Inflammatory macrophage (primary cell): ENCODE data around the gene AMER2.
"Not testable (repeated sequence)": the region's sequence is repeated elsewhere in the genome, so short reads cannot be mapped to it uniquely, and the experiment has no call there.

Source experiments
- DNase-seq, 2 donors: peaks; one replicate each; pipeline ENCODE4 v3.0.0-alpha.2; 2020 to 2022

The AMER2 gene

GRCh38 chr13:25181597-25181996 is 9.5 kb upstream of the AMER2 start:
- DNase-seq, result no peak

GRCh38 chr13:25180775-25181537 is 8.9 kb upstream of the AMER2 start:
- no peak for DNase-seq

- peak; percentile 2 to 16 for DNase-seq
Observed at GRCh38 chr13:25179832-25180774, 8.0 kb upstream of the AMER2 start.

GRCh38 chr13:25179011-25179410 is 6.9 kb upstream of the AMER2 start:
- peak in 1 of 2 donors; percentile 2 for DNase-seq

GRCh38 chr13:25178070-25178469 is 6.0 kb upstream of the AMER2 start:
- DNase-seq, result no peak

- no peak for DNase-seq
Observed at GRCh38 chr13:25177636-25178035, 5.5 kb upstream of the AMER2 start.

GRCh38 chr13:25177012-25177411 is 4.9 kb upstream of the AMER2 start:
- DNase-seq, result no peak

- DNase-seq, result no peak
Observed at GRCh38 chr13:25175431-25175830, 3.3 kb upstream of the AMER2 start.

- DNase-seq, result no peak
Observed at GRCh38 chr13:25175026-25175425, 2.9 kb upstream of the AMER2 start.

GRCh38 chr13:25174304-25174703 is 2.2 kb upstream of the AMER2 start:
- no peak for DNase-seq

GRCh38 chr13:25172303-25172630 is 179 bp upstream of the AMER2 start:
- no peak for DNase-seq

GRCh38 chr13:25171170-25171516 is 945 bp downstream of the AMER2 start:
- DNase-seq, result no peak

- no peak for DNase-seq
Observed at GRCh38 chr13:25170554-25171111, 1.5 kb downstream of the AMER2 start.

- DNase-seq, result no peak
Observed at GRCh38 chr13:25169951-25170553, 2.0 kb downstream of the AMER2 start.

GRCh38 chr13:25169356-25169755 is 2.7 kb downstream of the AMER2 start:
- DNase-seq, result no peak

GRCh38 chr13:25168790-25169189 is 3.3 kb downstream of the AMER2 start:
- no peak for DNase-seq

GRCh38 chr13:25167382-25168174 is 4.5 kb downstream of the AMER2 start:
- DNase-seq, result no peak

GRCh38 chr13:25166306-25166705 is 5.8 kb downstream of the AMER2 start:
- no peak for DNase-seq

GRCh38 chr13:25165663-25166062 is 6.4 kb downstream of the AMER2 start:
- DNase-seq, result no peak

- DNase-seq, result not testable (repeated sequence)
Observed at GRCh38 chr13:25165163-25165562, 6.9 kb downstream of the AMER2 start.

- no peak for DNase-seq
Observed at GRCh38 chr13:25157681-25158080, 14.4 kb downstream of the AMER2 start.

- DNase-seq, result no peak
Observed at GRCh38 chr13:25153736-25154135, 18.4 kb downstream of the AMER2 start.
